ENCODE results near the gene MEGF8. TPM values are rescaled to one million over a fixed set of nuclear protein-coding genes. Genes with fewer than 3 reads are reported as not detected.

Gene MEGF8
- total and polyA plus RNA-seq, 2 donors (not counting 3 experiments of a cell fraction or from before 2014, with no cell fraction given) = 20.6 to 39.6 TPM

GRCh38 chr19:42317535-42317934 is 7.9 kb upstream of the MEGF8 start:
- ChIA-PET CTCF (no interaction called here), POLR2A (no interaction called here)
- H3K4me1 ChIP-seq (ENCODE audit: control insufficient read depth, extremely low read depth, insufficient read depth, low read length) = no peaks in the 10 kb centered on the region
- dilution Hi-C loops (cut with MboI; ENCODE audit: extremely low pct_ligation_motif_present, low sequenced_read_pairs) (no loop called here), intact Hi-C loops (cut with micrococcal nuclease) (no loop called here)
- no peak overlapping the region for H3K27ac ChIP-seq (ENCODE audit: insufficient read depth, low read depth, low read length)
- H3K4me2 ChIP-seq (ENCODE audit: insufficient read depth, low read length) = no peak overlapping the region
- H3K9ac ChIP-seq (replicated peaks; ENCODE audit: extremely low read depth, insufficient read depth, low read length) = no peak overlapping the region
- no peaks in the 10 kb centered on the region for H3K79me2 ChIP-seq (ENCODE audit: control insufficient read depth, insufficient read depth, low read length)
- no peak overlapping the region for H3K4me3 ChIP-seq (replicated peaks in 1 of 3; ENCODE audit: insufficient read depth in 1 of 3, low read depth in 1 of 3, low read length in 3 of 3)
- TF ChIP-seq, protein P1, sequence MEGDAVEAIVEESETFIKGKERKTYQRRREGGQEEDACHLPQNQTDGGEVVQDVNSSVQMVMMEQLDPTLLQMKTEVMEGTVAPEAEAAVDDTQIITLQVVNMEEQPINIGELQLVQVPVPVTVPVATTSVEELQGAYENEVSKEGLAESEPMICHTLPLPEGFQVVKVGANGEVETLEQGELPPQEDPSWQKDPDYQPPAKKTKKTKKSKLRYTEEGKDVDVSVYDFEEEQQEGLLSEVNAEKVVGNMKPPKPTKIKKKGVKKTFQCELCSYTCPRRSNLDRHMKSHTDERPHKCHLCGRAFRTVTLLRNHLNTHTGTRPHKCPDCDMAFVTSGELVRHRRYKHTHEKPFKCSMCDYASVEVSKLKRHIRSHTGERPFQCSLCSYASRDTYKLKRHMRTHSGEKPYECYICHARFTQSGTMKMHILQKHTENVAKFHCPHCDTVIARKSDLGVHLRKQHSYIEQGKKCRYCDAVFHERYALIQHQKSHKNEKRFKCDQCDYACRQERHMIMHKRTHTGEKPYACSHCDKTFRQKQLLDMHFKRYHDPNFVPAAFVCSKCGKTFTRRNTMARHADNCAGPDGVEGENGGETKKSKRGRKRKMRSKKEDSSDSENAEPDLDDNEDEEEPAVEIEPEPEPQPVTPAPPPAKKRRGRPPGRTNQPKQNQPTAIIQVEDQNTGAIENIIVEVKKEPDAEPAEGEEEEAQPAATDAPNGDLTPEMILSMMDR (IDR thresholded peaks at IDR 0.05; ENCODE audit: extremely low read depth in 1 of 2, insufficient read depth in 1 of 2, low read depth in 1 of 2, low read length in 2 of 2) = no peak
- TF ChIP-seq MAX (IDR thresholded peaks at IDR 0.05; ENCODE audit: insufficient read depth, insufficient read length) (no peak), FOS (IDR thresholded peaks at IDR 0.05; ENCODE audit: borderline replicate concordance, insufficient read depth, low read length) (no peak), MYC (IDR thresholded peaks at IDR 0.05; ENCODE audit: low read depth, low read length) (no peak), JUN (IDR thresholded peaks at IDR 0.05; ENCODE audit: borderline replicate concordance, insufficient read depth, insufficient read length, low read depth) (no peak), EZH2 (IDR thresholded peaks at IDR 0.05; ENCODE audit: borderline replicate concordance, low read depth, low read length, severe bottlenecking) (no peak), GATA2 (IDR thresholded peaks at IDR 0.05; ENCODE audit: insufficient read depth, insufficient read length, low read depth, low read length) (no peak), POLR2AphosphoS5 (IDR thresholded peaks at IDR 0.05; ENCODE audit: insufficient read depth, low read depth, low read length) (no peak), POLR2A (IDR thresholded peaks at IDR 0.05; ENCODE audit: low read depth, low read length) (no peak)
- no peak for FAIRE-seq
- DNase-seq (ENCODE audit: low read depth, low spot score) = no peak
- H3K27me3 ChIP-seq (ENCODE audit: control insufficient read depth in 2 of 2, insufficient read depth in 2 of 2, low read length in 2 of 2) = peaks cover 14 to 15% of the 10 kb centered on the region in 2 experiments
- H3K9me3 ChIP-seq (replicated peaks; ENCODE audit: control insufficient read depth, insufficient read depth, low read length) = no peaks in the 10 kb centered on the region
- BruUV-seq (replicated peaks) = no TSS peak
- H2AFZ ChIP-seq (ENCODE audit: low read depth, low read length) = no peak overlapping the region
- H3K9me1 ChIP-seq (replicated peaks; ENCODE audit: control insufficient read depth, extremely low read depth, insufficient read depth, low read length) = no peaks in the 10 kb centered on the region
- H4K20me1 ChIP-seq (replicated peaks; ENCODE audit: control insufficient read depth, extremely low read depth, insufficient read depth, low read length) = no peaks in the 10 kb centered on the region
- no peaks in the 10 kb centered on the region for H3K36me3 ChIP-seq (ENCODE audit: control insufficient read depth in 2 of 2, extremely low read depth in 1 of 2, insufficient read depth in 2 of 2, low read length in 2 of 2)

All from endothelial cell of umbilical vein (primary cell).